NCI-H748 (cell line): ENCODE measurements around the gene RIPOR3.
A peak's percentile ranks its signal among the peaks of the same experiment; 100 is the strongest.

ENCODE experiments used
- DNase-seq: peaks from one replicate; lab custom pipeline; 2025; ENCODE audit not compliant: unreplicated experiment; lab: John Stamatoyannopoulos, UW

RIPOR3 gene

DNA sequence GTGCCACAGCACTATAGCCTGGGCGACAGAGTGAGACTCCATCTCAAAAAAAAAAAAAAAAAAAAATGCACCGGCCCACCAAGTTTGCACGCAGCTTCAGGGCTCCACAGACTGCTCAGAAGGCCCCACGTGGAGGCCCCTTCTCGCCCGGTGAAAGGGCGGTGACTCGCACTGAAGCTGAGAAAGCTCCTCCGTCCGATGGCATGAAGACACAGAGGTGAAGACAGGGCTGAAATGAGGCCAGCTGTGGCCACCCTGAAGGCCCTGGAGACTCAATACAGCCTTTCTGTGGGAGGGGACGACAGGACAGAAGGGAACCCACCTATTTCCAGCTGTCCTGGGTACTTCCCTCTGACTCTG lies 97.1 kb downstream of the RIPOR3 start:
- DNase-seq = no peak

DNA sequence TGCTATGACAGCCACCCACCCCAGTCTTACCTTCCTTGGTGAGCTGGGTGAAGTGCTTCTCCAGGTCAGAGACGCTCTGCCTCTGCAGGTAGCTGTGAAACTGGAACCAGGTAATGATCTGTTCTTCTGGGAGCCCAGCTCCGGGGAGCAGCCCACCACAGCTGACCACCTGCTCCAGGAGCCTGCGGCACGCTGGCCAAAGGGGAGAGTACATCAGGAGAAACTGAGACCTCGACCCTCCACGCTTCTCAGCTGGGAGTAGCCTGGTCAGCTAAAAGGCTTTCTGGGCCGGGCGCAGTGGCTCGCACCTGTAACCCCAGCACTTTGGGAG lies 98.4 kb downstream of the RIPOR3 start:
- no peak for DNase-seq

DNA sequence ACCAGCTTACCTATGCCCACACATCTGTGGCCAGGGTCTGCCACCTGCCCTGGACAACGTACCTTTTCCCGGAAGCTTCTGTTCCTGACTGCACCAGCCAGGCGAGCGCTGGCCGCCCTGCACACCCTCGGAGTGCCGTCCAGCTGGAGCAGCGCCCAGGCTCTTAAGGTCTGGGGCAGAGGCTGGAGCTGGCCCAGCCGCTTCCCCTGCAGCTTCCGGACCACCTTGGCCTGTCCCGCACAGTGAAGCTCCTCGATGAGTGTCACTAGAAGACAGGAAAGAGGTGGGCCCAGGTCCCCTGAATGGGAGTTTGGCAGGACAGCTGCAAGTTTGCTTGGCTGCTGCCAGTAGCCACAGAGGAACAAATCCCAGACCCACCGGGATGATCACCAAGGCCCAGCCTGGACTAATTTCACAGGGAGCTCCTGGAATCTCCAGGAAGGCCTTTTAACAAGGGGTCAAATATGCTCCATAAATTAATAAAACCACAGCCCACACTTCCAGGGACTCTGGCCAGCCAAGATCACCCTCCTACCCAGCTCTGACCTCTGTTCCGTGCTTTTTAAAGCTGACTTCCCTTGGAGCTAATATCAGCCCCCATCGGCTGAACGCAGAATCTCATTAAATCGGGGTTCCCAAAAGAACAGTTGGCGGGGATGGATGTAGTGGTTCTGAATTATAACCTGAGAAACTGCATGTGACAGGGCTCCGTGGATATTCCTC lies 98.9 kb downstream of the RIPOR3 start:
- DNase-seq = no peak

GRCh38 chr20:50591233-50591852 lies 100.0 kb downstream of the RIPOR3 start:
- DNase-seq = no peak

DNA sequence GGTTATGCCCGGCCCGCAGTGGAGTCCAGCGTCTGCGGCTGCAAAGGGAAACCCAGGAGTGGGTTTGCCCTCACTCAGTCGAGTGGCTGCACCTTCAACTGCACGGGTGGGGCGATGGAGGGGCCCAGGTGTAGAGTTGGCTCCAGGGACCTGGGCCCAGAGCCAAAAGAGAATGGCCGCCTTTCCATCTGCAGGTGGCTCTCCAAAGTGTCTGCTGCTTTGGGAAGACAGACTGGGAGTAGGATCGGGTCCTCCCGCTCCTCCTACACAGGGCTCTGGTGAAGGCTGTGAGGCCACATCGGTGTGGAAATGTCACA lies 101.0 kb downstream of the RIPOR3 start:
- DNase-seq = no peak

DNA sequence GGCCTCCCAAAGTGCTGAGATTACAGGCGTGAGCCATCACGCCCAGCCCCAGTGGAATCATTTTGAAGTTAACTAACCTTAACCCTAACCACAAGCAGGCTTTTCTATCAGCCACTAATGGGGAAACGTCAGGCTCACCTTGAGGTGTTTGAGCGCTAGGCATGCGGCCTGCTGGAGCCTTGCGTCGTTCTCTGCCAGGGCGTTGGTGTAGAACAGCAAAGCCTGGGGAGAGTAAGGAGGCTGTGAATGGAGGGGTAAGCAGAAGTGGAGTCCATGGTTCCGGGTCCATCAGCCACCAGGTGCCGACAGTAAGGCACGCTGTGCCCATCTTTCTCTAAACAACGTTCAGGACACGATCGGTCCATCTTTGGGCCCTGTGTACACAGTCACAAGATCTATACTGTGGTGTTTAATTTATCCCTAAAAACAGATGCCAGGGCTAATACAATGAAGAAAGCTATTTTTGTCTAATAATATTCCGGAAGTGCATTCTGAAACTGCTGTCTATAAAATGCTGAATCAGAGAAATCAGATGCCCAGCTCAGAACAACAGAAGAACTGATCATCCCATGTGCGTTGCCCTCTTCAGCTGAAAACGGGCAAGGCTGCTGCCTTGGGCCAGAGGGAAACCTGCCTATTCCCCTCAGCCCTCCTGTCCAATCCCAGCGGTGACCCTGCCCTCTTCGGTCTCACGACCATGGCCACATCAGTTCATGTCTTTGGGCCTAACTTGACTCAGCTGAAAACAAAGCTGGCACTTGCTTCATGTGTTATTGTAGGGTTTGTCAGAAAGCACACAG lies 101.6 kb downstream of the RIPOR3 start:
- no peak for DNase-seq

GRCh38 chr20:50588034-50588736 lies 103.2 kb downstream of the RIPOR3 start:
- DNase-seq = peak; percentile 46

GRCh38 chr20:50587291-50587961 lies 103.9 kb downstream of the RIPOR3 start:
- no peak for DNase-seq

DNA sequence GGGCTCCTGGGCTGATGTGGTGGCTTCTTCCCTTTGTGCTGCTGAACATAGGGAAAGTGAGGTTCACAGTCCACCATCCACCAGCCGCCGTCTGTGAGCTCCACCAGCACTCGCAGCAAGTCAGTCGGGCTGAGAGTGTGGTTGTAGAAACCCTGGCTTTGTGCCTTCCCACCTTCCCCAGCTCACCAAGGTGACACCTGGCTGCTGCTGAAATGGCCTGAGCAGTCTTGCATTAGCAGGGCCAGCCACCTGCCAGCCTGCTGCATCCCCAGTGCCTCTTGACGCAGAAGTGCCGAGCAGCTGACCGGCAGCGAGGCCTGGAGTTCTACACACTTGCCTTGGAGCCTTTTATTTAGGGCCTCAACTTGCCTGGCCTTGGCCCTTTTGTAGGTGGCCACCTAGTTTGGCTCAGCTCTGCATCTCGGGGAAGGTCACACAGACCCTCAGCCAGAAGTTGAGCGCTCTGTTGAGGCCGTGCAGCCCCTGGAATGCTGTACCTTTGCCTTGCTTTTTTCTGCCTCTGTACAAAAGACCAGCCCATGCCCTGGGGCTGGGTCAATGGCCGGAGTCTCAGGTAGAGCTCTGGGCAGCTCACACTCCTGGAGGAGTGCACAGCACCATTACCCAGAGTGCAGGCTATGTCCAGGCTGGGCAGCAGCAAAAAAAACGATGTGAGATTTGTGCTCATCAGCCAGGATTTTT lies 104.7 kb downstream of the RIPOR3 start:
- DNase-seq = no peak

DNA sequence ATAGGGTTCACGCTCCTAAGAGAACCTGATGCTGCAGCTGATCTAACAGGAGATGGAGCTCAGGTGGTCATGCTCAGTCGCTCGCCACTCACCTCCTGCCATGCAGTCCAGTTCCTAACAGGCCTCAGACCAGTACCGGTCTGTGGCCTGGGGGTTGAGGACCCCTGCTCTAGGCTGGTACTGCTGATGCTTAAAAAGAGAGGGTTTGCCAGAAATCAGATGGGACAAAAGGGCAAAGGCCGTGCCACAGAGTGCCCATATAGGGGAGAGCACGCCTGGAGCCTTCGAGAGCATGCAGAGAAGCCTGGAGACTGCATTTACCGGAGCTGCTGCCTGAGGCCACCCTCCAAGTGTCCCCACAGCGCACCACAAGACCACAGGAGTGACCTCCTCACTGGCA lies 105.7 kb downstream of the RIPOR3 start:
- DNase-seq = no peak

DNA sequence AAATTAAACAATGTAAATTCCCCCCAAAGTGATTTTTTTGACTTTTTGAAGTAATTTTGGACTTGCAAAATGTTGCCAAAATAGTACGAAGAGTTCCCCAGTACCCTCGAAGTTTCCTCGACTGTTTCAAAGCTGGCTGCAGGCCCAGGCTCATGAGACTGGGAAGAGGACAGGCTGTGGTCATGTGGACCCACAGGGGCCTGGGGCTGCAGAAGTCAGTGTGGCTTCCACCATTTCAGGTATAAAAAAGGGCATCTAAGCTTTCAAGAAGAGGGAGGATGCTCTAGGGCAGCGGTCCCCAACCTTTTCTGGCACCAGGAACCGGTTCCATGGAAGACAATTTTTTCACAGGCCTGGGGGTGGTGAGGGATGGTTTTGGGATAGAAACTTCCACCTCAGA lies 106.1 kb downstream of the RIPOR3 start:
- no peak for DNase-seq

- DNase-seq = no peak
Observed at GRCh38 chr20:50584687-50585086, 106.7 kb downstream of the RIPOR3 start.

DNA sequence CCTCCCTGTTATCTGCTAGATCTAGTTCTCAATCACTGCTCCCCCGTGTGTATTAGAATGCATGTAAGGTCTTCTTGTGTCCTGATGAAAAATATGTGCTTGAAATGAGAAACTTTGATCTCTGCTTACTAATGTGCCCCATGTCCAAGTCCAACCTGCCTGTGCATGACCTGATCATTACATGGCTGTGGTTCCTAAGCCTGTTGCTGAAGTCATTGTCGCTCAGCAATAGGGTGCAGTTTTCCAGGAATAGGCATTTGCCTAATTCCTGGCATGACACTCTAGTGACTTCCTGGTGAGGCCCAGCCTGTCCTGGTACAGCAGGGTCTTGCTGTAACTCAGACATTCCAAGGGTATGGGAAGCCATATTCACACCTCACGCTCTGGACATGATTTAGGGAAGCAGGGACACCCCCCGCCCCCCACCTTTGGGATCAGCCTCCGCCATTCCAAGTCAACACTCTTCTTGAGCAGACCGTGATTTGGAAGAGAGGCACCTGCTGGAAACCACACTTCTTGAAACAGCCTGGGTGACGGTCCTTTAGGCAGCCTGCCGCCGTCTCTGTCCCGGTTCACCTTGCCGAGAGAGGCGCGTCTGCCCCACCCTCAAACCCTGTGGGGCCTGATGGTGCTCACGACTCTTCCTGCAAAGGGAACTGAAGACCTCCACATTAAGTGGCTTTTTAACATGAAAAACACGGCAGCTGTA lies 107.7 kb downstream of the RIPOR3 start:
- no peak for DNase-seq

DNA sequence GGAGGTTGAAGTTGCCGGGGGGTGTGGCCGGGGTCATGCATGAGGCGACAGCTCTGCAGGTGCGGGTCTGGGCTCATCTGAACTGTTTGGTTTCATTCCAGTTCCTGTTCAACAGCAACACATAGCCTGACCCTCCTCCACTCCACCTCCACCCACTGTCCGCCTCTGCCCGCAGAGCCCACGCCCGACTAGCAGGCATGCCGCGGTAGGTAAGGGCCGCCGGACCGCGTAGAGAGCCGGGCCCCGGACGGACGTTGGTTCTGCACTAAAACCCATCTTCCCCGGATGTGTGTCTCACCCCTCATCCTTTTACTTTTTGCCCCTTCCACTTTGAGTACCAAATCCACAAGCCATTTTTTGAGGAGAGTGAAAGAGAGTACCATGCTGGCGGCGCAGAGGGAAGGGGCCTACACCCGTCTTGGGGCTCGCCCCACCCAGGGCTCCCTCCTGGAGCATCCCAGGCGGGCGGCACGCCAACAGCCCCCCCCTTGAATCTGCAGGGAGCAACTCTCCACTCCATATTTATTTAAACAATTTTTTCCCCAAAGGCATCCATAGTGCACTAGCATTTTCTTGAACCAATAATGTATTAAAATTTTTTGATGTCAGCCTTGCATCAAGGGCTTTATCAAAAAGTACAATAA lies 108.6 kb downstream of the RIPOR3 start:
- no peak for DNase-seq

DNA sequence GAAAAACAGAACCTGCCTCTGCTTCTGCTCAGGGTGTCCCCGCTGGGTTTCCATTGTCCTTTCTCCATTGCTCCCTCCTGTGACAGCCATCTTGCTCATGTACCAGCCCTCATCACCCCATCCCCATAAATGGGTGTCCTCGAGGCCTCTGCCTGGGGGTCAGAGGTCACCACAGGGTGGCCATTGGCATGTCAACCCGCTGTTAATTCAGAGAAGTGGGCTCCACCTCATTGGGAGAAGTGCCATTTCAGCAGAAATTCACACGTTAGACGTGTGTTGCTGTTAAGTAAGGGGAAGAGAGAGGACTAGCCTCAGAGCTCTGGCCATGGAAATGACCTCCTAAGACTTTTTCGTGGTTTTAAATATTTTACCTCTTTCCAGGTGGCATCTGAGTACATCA lies 109.2 kb downstream of the RIPOR3 start:
- no peak for DNase-seq

- DNase-seq = no peak
Observed at GRCh38 chr20:50580842-50581544, 110.3 kb downstream of the RIPOR3 start.

GRCh38 chr20:50580016-50580747 lies 111.2 kb downstream of the RIPOR3 start:
- DNase-seq = peak; percentile 33

GRCh38 chr20:50579511-50579910 lies 111.8 kb downstream of the RIPOR3 start:
- no peak for DNase-seq
